Activated CD8-positive, alpha-beta T cell treated with anti-CD3 and anti-CD28 coated beads for 36 hours (primary cell): Measurements from ENCODE around the gene MSTO1. TPM values are rescaled to one million over a fixed set of nuclear protein-coding genes. Genes with fewer than 3 reads are reported as not detected.

Experiments
- ATAC-seq: fragments of 200-7000 bp; cut with Tn5 transposase; one replicate; pipeline ENCODE4 v1.10.0; 2021; ENCODE audit warnings: mild to moderate bottlenecking, moderate library complexity
- CTCF ChIA-PET: fragments of 350-600 bp; sonication (Branson Sonifier 250); formaldehyde crosslinking; loops from one replicate; lab custom pipeline; 2021; ENCODE audit warnings: antibody characterized with exemption; lab: Charles Lee
- POLR2A ChIA-PET: fragments of 350-600 bp; sonication (Branson Sonifier 250); formaldehyde crosslinking; loops from one replicate; lab custom pipeline; 2021; ENCODE audit warnings: antibody characterized with exemption; lab: Charles Lee
- DNase-seq: peaks from one replicate; pipeline ENCODE4 v3.0.0-alpha.2; 2020
- H3K27ac Mint-ChIP-seq: one replicate; pipeline ENCODE4 v1.8.0; 2021; ENCODE audit warnings: mild to moderate bottlenecking, mixed read lengths
- H3K27me3 Mint-ChIP-seq: one replicate; pipeline ENCODE4 v1.8.0; 2021; ENCODE audit warnings: mixed read lengths
- H3K36me3 Mint-ChIP-seq: one replicate; pipeline ENCODE4 v1.8.0; 2021; ENCODE audit warnings: low read depth, mixed read lengths
- H3K4me1 Mint-ChIP-seq: one replicate; pipeline ENCODE4 v1.8.0; 2021; ENCODE audit warnings: low read depth, mixed read lengths
- H3K4me3 Mint-ChIP-seq: one replicate; pipeline ENCODE4 v1.8.0; 2021; ENCODE audit warnings: mild to moderate bottlenecking, moderate library complexity, mixed read lengths
- H3K9me3 Mint-ChIP-seq: one replicate; pipeline ENCODE4 v1.8.0; 2021; ENCODE audit warnings: mixed read lengths
- CTCF ChIP-seq: fragments of 200-600 bp; IDR thresholded peaks from one replicate; pipeline ENCODE4 v1.8.0; 2022; ENCODE audit warnings: antibody characterized with exemption, mild to moderate bottlenecking
- intact Hi-C: fragments of 100-400 bp; cut with micrococcal nuclease; formaldehyde crosslinking; loops from one replicate; pipeline ENCODE4 v1.10.0; 2022
- total RNA-seq, 2 experiments: library from RNA; stranded (reverse); gene quantifications; one replicate each; pipeline ENCODE4 v1.2.3, GENCODE V29; 2021

The MSTO1 gene
- total RNA-seq, 2 experiments from 2014 or later: 52.3 to 57.1 TPM

GRCh38 chr1:155645648-155646047 is 35.6 kb downstream of the MSTO1 start:
- Mint-ChIP-seq H3K27me3 (peaks cover 2% of the 10 kb centered on the region), H3K27ac (no peak overlapping the region), H3K4me1 (no peaks in the 10 kb centered on the region), H3K36me3 (peaks cover 10% of the 10 kb centered on the region), H3K4me3 (no peak overlapping the region), H3K9me3 (peaks cover 24% of the 10 kb centered on the region)
- intact Hi-C loops: no loop called here
- no peak for ATAC-seq
- POLR2A ChIA-PET: no interaction called here
- no peak for TF ChIP-seq CTCF
- CTCF ChIA-PET: no interaction called here
- DNase-seq: no peak

GRCh38 chr1:155646307-155646706 is 36.3 kb downstream of the MSTO1 start:
- Mint-ChIP-seq H3K27ac (no peak overlapping the region), H3K4me1 (no peaks in the 10 kb centered on the region), H3K27me3 (peaks cover 2% of the 10 kb centered on the region), H3K9me3 (peaks cover 23% of the 10 kb centered on the region), H3K36me3 (peaks cover 10% of the 10 kb centered on the region), H3K4me3 (no peak overlapping the region)
- POLR2A ChIA-PET: no interaction called here
- no peak for TF ChIP-seq CTCF
- intact Hi-C loops: no loop called here
- no peak for ATAC-seq
- CTCF ChIA-PET: interaction anchor here (0.6 to 1.7 kb wide), 3 partner anchors 8 to 396 kb away, joined by 3 to 4 read pairs (median 3); no protein-coding TSS in a partner anchor
- DNase-seq: no peak

- no peak for TF ChIP-seq CTCF
- DNase-seq (no peak), ATAC-seq (peak; percentile 39)
- Mint-ChIP-seq H3K36me3 (no peaks in the 10 kb centered on the region), H3K9me3 (peaks cover 3% of the 10 kb centered on the region), H3K27me3 (peaks cover 2% of the 10 kb centered on the region), H3K4me3 (no peak overlapping the region), H3K4me1 (no peaks in the 10 kb centered on the region), H3K27ac (no peak overlapping the region)
- ChIA-PET POLR2A (no interaction called here), CTCF (interaction anchor here (0.8 to 1.7 kb wide), 2 partner anchors 34 to 398 kb away, joined by 3 to 4 read pairs; no protein-coding TSS in a partner anchor)
- intact Hi-C loops: no loop called here
These were observed 38.5 kb downstream of the MSTO1 start for GRCh38 chr1:155648207-155649147.

GRCh38 chr1:155649676-155650075 is 39.7 kb downstream of the MSTO1 start:
- H3K36me3 Mint-ChIP-seq: no peaks in the 10 kb centered on the region
- no peak overlapping the region for H3K4me3 Mint-ChIP-seq
- DNase-seq (no peak), ATAC-seq (no peak)
- intact Hi-C loops: no loop called here
- H3K27ac Mint-ChIP-seq: no peak overlapping the region
- H3K27me3 Mint-ChIP-seq: peaks cover 2% of the 10 kb centered on the region
- TF ChIP-seq CTCF: no peak
- CTCF ChIA-PET: no interaction called here
- POLR2A ChIA-PET: no interaction called here
- H3K9me3 Mint-ChIP-seq: no peaks in the 10 kb centered on the region
- H3K4me1 Mint-ChIP-seq: no peaks in the 10 kb centered on the region

- no peaks in the 10 kb centered on the region for H3K9me3 Mint-ChIP-seq
- no peak overlapping the region for H3K27ac Mint-ChIP-seq
- no peak for DNase-seq
- no peak for TF ChIP-seq CTCF
- ChIA-PET CTCF (no interaction called here), POLR2A (no interaction called here)
- H3K4me3 Mint-ChIP-seq: no peak overlapping the region
- no peaks in the 10 kb centered on the region for H3K36me3 Mint-ChIP-seq
- intact Hi-C loops: no loop called here
- H3K4me1 Mint-ChIP-seq: no peaks in the 10 kb centered on the region
- ATAC-seq: no peak
- H3K27me3 Mint-ChIP-seq: peaks cover 2% of the 10 kb centered on the region
These were observed 40.3 kb downstream of the MSTO1 start for GRCh38 chr1:155650231-155650757.
